Effector memory CD4-positive, alpha-beta T cell (primary cell): Measurements from ENCODE around the gene PKNOX2.

ENCODE experiments used
- DNase-seq, 3 donors: peaks; one replicate each; pipeline ENCODE4 v3.0.0-alpha.2; 2020
- H3K27ac ChIP-seq: 2 replicates; pipeline ENCODE4 v1.7.0; 2013; ENCODE audit warnings: mild to moderate bottlenecking, low read length, moderate library complexity; ENCODE audit not compliant: insufficient read depth, poor library complexity, severe bottlenecking
- H3K27me3 ChIP-seq: replicated peaks from 2 replicates; pipeline ENCODE4 v1.7.0; 2013; ENCODE audit warnings: mild to moderate bottlenecking, low read length; ENCODE audit not compliant: insufficient read depth, control insufficient read depth, poor library complexity, severe bottlenecking
- H3K36me3 ChIP-seq: 2 replicates; pipeline ENCODE4 v1.7.0; 2013; ENCODE audit warnings: mild to moderate bottlenecking, low read length, moderate library complexity; ENCODE audit not compliant: control insufficient read depth, insufficient read depth
- H3K4me1 ChIP-seq: 2 replicates; pipeline ENCODE4 v1.7.0; 2013; ENCODE audit warnings: low read length, mild to moderate bottlenecking; ENCODE audit not compliant: control insufficient read depth, insufficient read depth, poor library complexity, severe bottlenecking
- H3K4me3 ChIP-seq: 2 replicates; pipeline ENCODE4 v1.7.0; 2013; ENCODE audit warnings: low read length, low read depth, mild to moderate bottlenecking; ENCODE audit not compliant: insufficient read depth, poor library complexity, severe bottlenecking
- H3K9me3 ChIP-seq: 2 replicates; pipeline ENCODE4 v1.7.0; 2013; ENCODE audit warnings: mild to moderate bottlenecking, low read length, moderate library complexity; ENCODE audit not compliant: control insufficient read depth

PKNOX2 gene

GRCh38 chr11:125313271-125314219 lies 149.0 kb downstream of the PKNOX2 start:
- H3K27ac ChIP-seq, result no peak overlapping the region
- no peak for DNase-seq
- no peaks in the 10 kb centered on the region for H3K4me1 ChIP-seq
- no peaks in the 10 kb centered on the region for H3K36me3 ChIP-seq
- no peak overlapping the region for H3K4me3 ChIP-seq
- no peaks in the 10 kb centered on the region for H3K27me3 ChIP-seq
- no peaks in the 10 kb centered on the region for H3K9me3 ChIP-seq

- H3K27me3 ChIP-seq, result no peaks in the 10 kb centered on the region
- no peak for DNase-seq
- H3K4me1 ChIP-seq, result no peaks in the 10 kb centered on the region
- H3K9me3 ChIP-seq, result no peaks in the 10 kb centered on the region
- H3K4me3 ChIP-seq, result no peak overlapping the region
- H3K36me3 ChIP-seq, result no peaks in the 10 kb centered on the region
- H3K27ac ChIP-seq, result no peak overlapping the region
Observed at GRCh38 chr11:125314276-125315078, 149.9 kb downstream of the PKNOX2 start.

- Histone ChIP-seq H3K36me3 (no peaks in the 10 kb centered on the region), H3K27ac (no peak overlapping the region), H3K27me3 (no peaks in the 10 kb centered on the region), H3K4me3 (no peak overlapping the region), H3K4me1 (no peaks in the 10 kb centered on the region), H3K9me3 (no peaks in the 10 kb centered on the region)
- no peak for DNase-seq
Observed at GRCh38 chr11:125315079-125315740, 150.7 kb downstream of the PKNOX2 start.

GRCh38 chr11:125317416-125317815 lies 152.9 kb downstream of the PKNOX2 start:
- Histone ChIP-seq H3K27me3 (no peaks in the 10 kb centered on the region), H3K4me3 (no peak overlapping the region), H3K9me3 (no peaks in the 10 kb centered on the region), H3K27ac (no peak overlapping the region), H3K4me1 (no peaks in the 10 kb centered on the region), H3K36me3 (no peaks in the 10 kb centered on the region)
- DNase-seq, result no peak

- Histone ChIP-seq H3K9me3 (no peaks in the 10 kb centered on the region), H3K27me3 (peaks cover under 1% of the 10 kb centered on the region), H3K36me3 (no peaks in the 10 kb centered on the region), H3K27ac (no peak overlapping the region), H3K4me3 (no peak overlapping the region), H3K4me1 (no peaks in the 10 kb centered on the region)
- DNase-seq, result no peak
Observed at GRCh38 chr11:125319649-125320048, 155.1 kb downstream of the PKNOX2 start.

GRCh38 chr11:125320347-125321076 lies 156.0 kb downstream of the PKNOX2 start:
- Histone ChIP-seq H3K36me3 (no peaks in the 10 kb centered on the region), H3K4me3 (no peak overlapping the region), H3K27ac (no peak overlapping the region), H3K27me3 (peaks cover 3% of the 10 kb centered on the region), H3K4me1 (no peaks in the 10 kb centered on the region), H3K9me3 (no peaks in the 10 kb centered on the region)
- no peak for DNase-seq

GRCh38 chr11:125322289-125322688 lies 157.7 kb downstream of the PKNOX2 start:
- H3K9me3 ChIP-seq, result no peaks in the 10 kb centered on the region
- DNase-seq, result no peak
- no peaks in the 10 kb centered on the region for H3K4me1 ChIP-seq
- H3K27ac ChIP-seq, result no peak overlapping the region
- no peak overlapping the region for H3K4me3 ChIP-seq
- H3K27me3 ChIP-seq, result peaks cover 3% of the 10 kb centered on the region
- no peaks in the 10 kb centered on the region for H3K36me3 ChIP-seq

GRCh38 chr11:125325196-125325595 lies 160.6 kb downstream of the PKNOX2 start:
- H3K9me3 ChIP-seq, result no peaks in the 10 kb centered on the region
- no peak overlapping the region for H3K27ac ChIP-seq
- DNase-seq, result no peak
- H3K27me3 ChIP-seq, result peaks cover 3% of the 10 kb centered on the region
- no peaks in the 10 kb centered on the region for H3K4me1 ChIP-seq
- H3K36me3 ChIP-seq, result no peaks in the 10 kb centered on the region
- no peak overlapping the region for H3K4me3 ChIP-seq

GRCh38 chr11:125326126-125326525 lies 161.6 kb downstream of the PKNOX2 start:
- no peaks in the 10 kb centered on the region for H3K9me3 ChIP-seq
- H3K27me3 ChIP-seq, result peaks cover 3% of the 10 kb centered on the region
- no peak for DNase-seq
- no peaks in the 10 kb centered on the region for H3K36me3 ChIP-seq
- no peak overlapping the region for H3K27ac ChIP-seq
- H3K4me3 ChIP-seq, result no peak overlapping the region
- H3K4me1 ChIP-seq, result no peaks in the 10 kb centered on the region
